IPS-18c (cell line): Measurements from ENCODE around the gene CXorf38.
"Not testable (repeated sequence)": the region's sequence is repeated elsewhere in the genome, so short reads cannot be mapped to it uniquely, and the experiment has no call there.

Source experiments
- H3K4me3 ChIP-seq: 2 replicates; pipeline ENCODE4 v1.7.0; 2013; ENCODE audit warnings: low read depth, mild to moderate bottlenecking, low read length, moderate library complexity; ENCODE audit not compliant: insufficient read depth
- H3K9me3 ChIP-seq: one replicate; pipeline ENCODE4 v1.6.1; 2013; ENCODE audit warnings: mild to moderate bottlenecking, low read length, moderate library complexity; ENCODE audit not compliant: control insufficient read depth, insufficient read depth

The CXorf38 gene

DNA sequence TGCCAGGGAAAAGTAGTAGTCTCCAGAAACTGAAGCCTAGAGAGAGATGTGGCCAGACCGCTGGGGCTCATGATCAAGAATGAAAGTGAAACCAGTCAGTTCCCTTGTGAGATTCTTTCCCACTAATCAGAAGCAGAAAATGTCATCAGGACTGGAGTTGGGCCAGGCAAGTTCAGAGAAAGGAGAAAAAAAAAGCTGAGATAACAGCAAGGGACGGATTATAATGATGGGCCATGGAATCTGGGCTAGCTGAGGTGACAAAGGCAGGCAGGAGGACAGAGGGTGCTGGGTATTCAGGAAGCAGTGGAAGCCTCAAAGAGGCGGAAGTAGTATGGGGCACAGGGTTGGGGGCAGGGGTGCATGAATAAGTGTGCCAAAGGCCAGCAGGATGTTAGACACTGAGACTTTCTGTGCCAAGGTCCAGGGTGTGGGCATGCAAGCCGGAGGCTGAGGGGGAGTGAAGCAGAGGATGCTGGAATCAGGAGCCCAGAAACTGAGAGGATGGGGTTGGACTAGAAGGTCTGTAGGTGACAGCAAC, 2.5 kb downstream of the CXorf38 start:
- Histone ChIP-seq H3K4me3 (peak overlapping the region; percentile 4; the same call in 1 of the 2 replicates), H3K9me3 (peaks cover 2% of the 10 kb centered on the region)

DNA sequence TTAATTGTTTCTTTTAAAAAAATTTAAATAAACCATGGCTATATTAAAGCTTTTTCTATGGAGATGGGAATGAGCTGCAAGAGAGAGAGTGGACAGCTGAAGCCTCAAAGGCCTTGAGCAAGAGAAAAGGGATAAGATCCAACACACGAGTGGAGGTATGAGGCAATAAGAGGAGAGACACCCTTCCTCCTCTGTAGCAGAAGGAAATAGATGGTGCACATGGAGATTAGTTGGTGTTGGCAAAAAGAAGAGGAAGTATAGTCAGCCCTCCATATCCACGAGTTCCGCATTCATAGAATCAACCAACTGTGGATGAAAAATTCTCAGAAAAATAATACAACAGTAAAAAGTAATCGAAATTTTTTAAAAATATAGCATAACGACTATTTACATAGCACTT, 3.2 kb downstream of the CXorf38 start:
- H3K4me3 ChIP-seq: no peak overlapping the region
- peaks cover 2% of the 10 kb centered on the region for H3K9me3 ChIP-seq

DNA sequence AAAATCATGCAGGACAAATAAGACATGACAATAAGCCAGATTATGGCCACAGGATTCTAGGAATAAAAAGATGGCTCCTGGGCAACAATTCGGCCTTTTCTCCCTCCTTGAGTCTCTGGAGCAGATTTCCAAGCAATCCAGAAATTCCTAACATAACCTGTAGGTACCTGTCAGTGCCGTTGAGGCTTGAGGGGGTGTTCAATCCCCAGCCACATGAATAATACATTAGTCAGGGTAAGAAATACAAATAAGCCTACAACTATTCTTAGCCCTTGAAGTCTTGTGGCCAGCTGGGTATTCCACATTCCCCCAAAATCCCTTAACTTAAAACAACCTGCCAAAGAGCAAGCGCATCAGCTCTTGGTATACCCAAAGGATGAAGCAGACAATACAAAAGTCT, 9.7 kb downstream of the CXorf38 start:
- peaks cover 6% of the 10 kb centered on the region for H3K9me3 ChIP-seq
- H3K4me3 ChIP-seq: no peak overlapping the region

DNA sequence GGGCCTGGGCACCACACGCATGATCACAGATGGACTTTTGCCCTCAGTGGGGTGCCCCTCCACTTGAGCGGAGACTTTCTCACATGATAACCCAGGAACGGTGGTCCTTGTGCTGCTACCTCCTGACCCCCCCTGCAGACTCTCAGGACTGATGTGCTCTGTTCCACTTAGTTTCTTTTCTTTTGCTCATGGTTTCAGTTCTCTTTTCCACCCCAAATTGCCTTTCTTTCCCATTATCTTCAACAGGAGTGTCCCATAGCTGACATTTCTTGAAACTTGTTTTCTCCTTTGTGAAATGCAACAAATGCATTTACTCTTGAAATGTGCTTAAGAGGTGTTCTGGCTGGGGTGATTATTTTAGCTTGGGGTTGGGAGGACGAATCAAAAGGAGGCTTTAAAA, 15.2 kb downstream of the CXorf38 start:
- Histone ChIP-seq H3K4me3 (no peak overlapping the region), H3K9me3 (peaks cover 4% of the 10 kb centered on the region)

DNA sequence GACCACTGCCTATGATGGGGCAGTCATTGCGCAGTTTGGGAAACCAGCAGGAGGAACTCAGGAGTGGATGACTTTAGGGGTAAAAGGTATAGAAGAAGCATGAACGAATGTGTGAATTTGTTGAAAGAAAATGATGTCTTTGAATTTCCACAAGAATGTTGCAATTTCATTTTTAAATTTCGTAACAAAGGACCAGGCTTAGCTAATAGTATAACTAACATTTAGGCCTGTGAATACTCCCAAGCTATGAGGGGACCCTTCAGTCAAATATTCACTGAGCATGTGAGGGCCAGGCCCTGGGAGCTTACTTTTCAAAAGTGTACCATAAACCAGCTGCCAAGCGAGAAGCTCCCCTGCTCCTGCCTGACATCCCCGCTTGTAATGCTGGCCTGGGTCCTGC, 18.9 kb downstream of the CXorf38 start:
- H3K4me3 ChIP-seq: no peak overlapping the region
- peaks cover 6% of the 10 kb centered on the region for H3K9me3 ChIP-seq

DNA sequence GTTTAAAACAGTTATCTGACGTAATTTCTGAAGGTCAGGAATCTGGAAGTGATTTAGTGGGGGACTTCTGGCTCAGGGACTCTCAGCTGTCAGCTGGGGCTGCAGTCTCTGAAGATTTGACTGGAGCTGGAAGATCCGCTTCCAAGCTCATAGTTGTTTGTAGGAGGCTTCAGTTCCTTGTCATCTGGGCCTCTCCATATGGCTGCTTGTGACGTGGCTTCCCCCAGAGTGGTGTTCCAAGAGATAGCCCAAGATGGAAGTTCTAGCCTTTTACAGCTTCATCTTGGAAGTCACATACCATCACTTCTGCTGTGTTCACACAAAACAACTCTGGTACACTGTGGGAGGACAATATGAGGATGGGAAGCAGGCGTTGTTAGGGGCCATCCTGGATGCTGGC, 22.1 kb downstream of the CXorf38 start:
- Histone ChIP-seq H3K9me3 (peaks cover 8% of the 10 kb centered on the region), H3K4me3 (no peak overlapping the region)

DNA sequence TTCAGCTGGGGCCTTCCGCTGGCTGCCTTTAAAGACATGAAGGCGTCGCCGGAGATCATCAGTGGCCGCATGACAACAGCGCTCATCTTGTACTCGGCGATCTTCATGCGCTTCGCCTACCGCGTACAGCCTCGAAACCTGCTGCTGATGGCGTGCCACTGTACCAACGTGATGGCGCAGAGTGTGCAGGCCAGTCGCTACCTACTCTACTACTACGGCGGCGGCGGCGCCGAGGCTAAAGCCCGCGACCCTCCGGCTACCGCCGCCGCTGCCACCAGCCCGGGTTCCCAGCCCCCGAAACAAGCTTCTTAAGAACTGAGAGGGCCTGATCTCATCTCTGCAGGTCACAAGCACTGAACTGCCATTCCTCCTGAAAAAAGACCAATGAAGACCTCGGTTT, 23.7 kb downstream of the CXorf38 start:
- Histone ChIP-seq H3K4me3 (no peak overlapping the region), H3K9me3 (peaks cover 8% of the 10 kb centered on the region)

DNA sequence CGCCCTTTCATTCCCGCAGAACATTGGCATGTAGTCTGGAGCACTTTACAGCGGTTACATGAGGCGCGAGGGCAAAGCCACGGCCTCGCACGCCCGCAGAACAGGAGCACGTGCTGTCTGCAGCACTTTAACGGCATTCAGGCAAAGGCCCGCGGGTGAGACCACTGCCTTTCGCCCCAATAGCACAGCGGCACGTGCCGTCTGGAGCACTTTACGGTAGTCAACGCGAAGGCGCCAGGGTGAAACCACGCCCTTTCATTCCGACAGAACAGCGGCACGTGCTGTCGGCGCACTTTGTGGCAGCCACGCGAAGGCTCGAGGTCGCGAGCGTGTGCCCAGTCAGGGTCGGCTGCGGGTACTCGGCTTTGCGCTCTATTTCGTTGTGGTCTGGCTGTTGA, 24.2 kb downstream of the CXorf38 start, which contains the start of gene MPC1L:
TSS of gene MPC1L (plus strand) at position 290 of the 398 bp plus-strand sequence. CDS start 138 bp downstream, outside the sequence.
- H3K9me3 ChIP-seq: peaks cover 8% of the 10 kb centered on the region
- H3K4me3 ChIP-seq: no peak within 1 kb of the TSS

DNA sequence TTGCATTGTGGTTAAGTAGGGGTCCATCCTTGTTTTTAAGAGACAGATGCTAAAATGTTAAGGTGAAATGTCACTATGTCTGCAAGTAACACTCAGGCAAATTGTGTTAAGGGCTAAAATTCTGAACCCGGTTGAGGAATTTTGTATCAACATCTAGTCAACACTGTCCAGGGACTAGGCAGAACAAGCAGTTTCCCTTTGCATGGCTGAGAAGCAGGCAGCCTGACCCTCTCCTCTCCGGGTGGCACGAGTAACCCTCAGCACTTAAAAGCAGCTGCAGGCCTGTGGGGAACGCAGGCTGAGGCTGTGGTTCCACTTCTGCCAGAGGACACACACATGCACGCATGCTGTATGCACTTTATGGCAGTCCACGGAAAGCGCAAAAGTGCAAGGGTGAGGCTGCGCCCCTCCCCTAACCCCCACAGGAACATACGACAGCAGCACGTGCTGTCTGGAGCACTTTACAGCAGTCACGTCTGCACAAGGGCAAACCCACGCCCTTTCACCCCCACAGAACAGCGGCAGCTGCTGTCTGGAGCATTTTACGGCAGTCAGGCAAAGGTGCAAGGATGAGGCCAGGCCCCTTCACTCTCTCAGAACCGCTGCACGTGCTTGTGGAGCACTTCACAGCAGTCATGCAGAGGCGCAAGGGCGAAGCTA, 24.8 kb downstream of the CXorf38 start:
- Histone ChIP-seq H3K9me3 (peaks cover 8% of the 10 kb centered on the region), H3K4me3 (no peak overlapping the region)

DNA sequence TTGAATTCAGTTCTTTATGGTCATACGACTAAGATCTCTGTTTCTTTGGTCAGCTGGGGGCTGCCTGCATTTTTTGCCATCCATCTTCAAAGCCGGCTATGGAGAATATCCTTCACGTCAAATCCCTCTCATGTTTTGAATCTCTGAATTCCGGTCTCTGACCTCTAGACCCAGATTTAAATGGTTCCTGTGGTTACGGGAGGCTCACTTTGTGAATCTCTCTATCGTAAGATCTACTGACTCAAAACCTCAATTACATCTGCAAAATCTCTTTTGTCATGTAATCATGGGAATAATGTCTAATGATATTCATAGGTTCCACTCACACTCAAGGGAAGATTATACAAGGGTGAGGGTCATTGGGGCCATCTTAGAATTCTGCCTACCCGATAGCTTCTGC, 29.8 kb downstream of the CXorf38 start:
- Histone ChIP-seq H3K4me3 (no peak overlapping the region), H3K9me3 (peaks cover 7% of the 10 kb centered on the region)

DNA sequence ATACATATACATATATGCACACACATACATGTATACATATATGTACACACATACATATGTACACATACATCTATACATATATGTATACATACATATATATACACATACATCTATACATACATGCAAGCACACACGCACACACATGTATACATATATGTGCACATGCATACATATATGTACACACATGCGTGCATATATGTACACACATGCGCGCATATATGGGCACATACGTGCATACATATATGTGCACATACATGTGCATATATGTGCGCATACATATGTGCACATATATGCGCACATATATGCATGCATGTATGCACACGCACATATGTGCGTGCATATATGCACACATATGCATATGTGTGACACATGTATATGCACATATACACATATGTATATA, 31.4 kb downstream of the CXorf38 start:
- peaks cover 4% of the 10 kb centered on the region for H3K9me3 ChIP-seq
- H3K4me3 ChIP-seq: no peak overlapping the region

DNA sequence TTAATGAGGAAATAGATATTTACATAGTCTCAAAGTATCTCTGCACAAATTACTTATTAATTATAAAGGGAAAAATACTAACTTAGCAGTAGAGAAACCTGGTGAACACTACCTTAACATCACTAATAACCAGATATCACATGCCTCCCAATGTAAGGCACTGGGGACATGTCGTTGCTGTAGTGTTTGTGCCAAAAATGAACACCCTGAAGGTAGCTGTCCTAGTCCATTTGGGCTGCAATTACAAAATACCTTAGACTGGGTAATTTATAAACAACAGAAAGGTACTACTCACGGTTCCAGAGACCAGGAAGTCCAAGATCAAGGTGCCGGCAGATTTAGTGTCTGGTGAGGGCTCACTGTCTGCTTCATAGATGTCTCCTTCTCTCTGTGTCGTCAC, 34.9 kb downstream of the CXorf38 start:
- no peak overlapping the region for H3K4me3 ChIP-seq
- H3K9me3 ChIP-seq: peaks cover 2% of the 10 kb centered on the region

DNA sequence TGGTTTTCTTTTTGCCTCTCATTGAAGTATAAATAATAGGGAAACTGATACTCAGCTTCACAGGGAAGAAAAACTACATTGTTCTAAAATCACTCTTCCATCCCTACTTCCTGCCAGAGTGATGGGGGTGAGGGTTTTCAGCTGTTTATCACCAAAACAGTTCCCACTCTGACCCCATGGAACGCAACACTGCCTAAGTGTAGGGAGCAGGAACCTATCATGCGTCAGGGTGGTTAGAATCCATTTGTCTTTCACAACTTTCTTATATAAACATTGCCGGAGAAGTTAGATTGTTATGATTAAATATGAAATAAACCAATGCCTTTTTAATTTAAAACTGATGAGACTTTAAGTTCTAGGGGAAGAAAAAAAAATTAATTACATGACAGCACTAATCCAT, 40.0 kb downstream of the CXorf38 start:
- H3K9me3 ChIP-seq: no peaks in the 10 kb centered on the region
- no peak overlapping the region for H3K4me3 ChIP-seq

DNA sequence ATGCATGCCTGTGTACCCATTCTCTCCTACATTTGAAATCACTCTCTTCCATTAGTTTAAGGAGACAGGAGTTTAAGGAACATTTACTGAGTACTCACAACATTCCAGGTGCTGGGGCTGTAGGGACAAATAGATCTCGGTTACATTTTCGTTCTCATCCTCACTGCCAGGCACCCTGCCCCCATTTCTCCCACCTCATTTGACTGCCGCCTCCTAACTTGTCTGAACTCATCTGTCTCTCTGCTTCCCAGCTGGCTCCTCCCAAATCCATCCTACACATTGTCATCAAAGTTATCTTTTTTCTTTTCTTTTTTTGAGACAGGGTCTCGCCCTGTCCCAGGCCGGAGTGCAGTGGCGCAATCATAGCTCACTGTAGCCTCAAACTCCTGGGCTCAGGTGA, 43.9 kb downstream of the CXorf38 start:
- H3K9me3 ChIP-seq: peaks cover 3% of the 10 kb centered on the region
- no peak overlapping the region for H3K4me3 ChIP-seq

DNA sequence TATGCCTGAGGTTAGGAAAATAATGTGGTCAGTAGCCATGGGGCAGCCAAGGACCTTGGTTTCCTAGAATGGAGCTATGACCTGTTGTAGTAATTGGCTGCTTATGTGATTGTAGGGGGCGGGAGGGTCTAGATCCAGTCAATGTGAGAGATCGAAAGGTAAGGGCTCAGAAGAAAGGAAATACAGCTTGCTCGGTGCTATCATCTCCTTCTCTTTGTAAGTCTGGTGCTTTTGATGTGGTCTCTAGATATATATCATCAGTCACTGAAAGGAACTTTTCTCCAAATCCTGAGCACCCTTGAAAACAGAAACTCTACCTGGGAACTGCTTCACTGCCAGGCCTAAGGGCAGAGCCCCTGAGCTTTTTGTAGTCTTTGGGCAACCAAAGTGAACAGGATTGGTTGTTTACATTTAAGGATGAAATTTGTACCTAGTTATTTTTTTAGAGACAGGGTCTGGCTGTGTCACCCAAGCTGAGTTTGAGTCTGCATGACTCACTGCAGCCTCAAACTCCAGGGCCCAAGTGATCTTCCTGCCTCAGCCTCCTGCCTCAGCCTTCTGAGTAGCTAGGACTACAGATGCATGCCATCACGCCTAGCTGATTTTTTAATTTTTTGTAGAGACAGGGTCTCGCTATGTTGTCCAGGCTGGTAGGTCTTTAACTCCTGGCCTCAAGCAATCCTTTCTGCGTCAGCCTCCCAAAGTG, 57.6 kb downstream of the CXorf38 start:
- H3K4me3 ChIP-seq, H3K9me3 ChIP-seq: not testable (repeated sequence)

DNA sequence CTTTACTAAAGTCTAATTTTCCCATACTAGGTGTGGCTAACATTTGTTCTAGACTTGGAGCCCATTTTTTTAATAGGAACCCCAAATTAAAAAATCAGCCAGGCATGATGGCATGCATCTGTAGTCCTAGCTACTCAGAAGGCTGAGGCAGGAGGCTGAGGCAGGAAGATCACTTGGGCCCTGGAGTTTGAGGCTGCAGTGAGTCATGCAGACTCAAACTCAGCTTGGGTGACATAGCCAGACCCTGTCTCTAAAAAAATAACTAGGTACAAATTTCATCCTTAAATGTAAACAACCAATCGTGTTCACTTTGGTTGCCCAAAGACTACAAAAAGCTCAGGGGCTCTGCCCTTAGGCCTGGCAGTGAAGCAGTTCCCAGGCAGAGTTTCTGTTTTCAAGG, 59.7 kb downstream of the CXorf38 start:
- H3K4me3 ChIP-seq: not testable (repeated sequence)

DNA sequence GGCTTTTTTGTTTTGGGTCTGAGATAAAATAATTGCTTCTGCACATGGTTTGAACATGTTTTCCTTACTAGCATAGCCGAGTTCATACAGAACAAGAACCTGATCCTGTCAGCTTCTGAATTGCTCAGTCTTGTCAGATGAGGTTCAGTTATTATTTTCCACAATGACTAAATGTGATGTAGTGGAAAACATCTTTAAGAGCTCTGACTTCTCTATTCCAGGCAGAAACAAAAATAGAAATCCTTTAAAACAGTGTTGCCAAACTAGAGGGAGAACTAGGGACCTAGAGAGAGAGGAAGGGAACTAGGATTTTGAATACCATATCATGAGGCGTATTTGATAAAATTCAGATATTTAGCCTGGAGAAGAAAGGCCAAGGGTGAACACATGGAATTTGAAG, 64.5 kb downstream of the CXorf38 start:
- H3K4me3 ChIP-seq: no peak overlapping the region
- peaks cover 7% of the 10 kb centered on the region for H3K9me3 ChIP-seq

More for the DNA sequence above, 59.7 kb downstream of the CXorf38 start:
- not testable (repeated sequence) for H3K9me3 ChIP-seq

DNA sequence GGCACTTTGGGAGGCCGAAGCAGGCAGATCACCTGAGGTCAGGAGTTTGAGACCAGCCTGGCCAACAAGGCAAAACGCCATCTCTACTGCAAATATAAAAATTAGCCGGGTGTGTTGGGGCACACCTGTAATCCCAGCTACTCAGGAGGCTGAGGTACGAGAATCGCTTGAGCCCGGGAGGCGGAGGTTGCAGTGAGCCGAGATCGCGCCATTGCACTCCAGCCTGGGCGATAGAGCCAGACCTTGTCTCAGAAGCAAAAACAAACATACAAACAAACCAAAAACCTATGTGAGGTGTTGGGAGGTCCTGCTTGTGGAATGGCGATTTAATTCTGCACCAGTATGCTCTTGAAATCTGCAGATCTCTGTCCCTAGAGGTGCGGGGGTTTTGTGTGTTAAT, 65.2 kb downstream of the CXorf38 start:
- not testable (repeated sequence) for H3K4me3 ChIP-seq, H3K9me3 ChIP-seq
